HG02870 (cell line): ENCODE results near the gene KRTAP4-7.
"Not testable (repeated sequence)": the region's sequence is repeated elsewhere in the genome, so short reads cannot be mapped to it uniquely, and the experiment has no call there.

Source experiments
- ATAC-seq: cut with Tn5 transposase; IDR thresholded peaks from one replicate; pipeline ENCODE4 v1.9.1; 2021; ENCODE audit warnings: mild to moderate bottlenecking, moderate library complexity; ENCODE audit not compliant: unreplicated experiment

Gene KRTAP4-7

GRCh38 chr17:41107941-41108450 lies 24.0 kb downstream of the KRTAP4-7 start:
- no peak for ATAC-seq

- not testable (repeated sequence) for ATAC-seq
Observed at GRCh38 chr17:41108728-41109386, 24.9 kb downstream of the KRTAP4-7 start.

- no peak for ATAC-seq
Observed at GRCh38 chr17:41111151-41111885, 27.4 kb downstream of the KRTAP4-7 start.

GRCh38 chr17:41116297-41116696 lies 32.3 kb downstream of the KRTAP4-7 start:
- no peak for ATAC-seq

GRCh38 chr17:41117846-41118386 lies 34.0 kb downstream of the KRTAP4-7 start, which contains the start of gene KRTAP4-11:
Gene KRTAP4-11, minus strand, starts transcription at chr17:41118373. Its CDS starts 58 bp downstream, at chr17:41118315.
- ATAC-seq = not testable (repeated sequence)

- no peak for ATAC-seq
Observed at GRCh38 chr17:41118721-41119120, 34.8 kb downstream of the KRTAP4-7 start.

- ATAC-seq = not testable (repeated sequence)
Observed at GRCh38 chr17:41119696-41120690, 36.0 kb downstream of the KRTAP4-7 start.

GRCh38 chr17:41121742-41122141 lies 37.8 kb downstream of the KRTAP4-7 start:
- ATAC-seq = no peak

- ATAC-seq = not testable (repeated sequence)
Observed at GRCh38 chr17:41123292-41123990, 39.5 kb downstream of the KRTAP4-7 start.

GRCh38 chr17:41123991-41124371 lies 40.0 kb downstream of the KRTAP4-7 start, which contains the start of gene KRTAP4-12:
Gene KRTAP4-12, minus strand, starts transcription at chr17:41124182. Its CDS starts 60 bp downstream, at chr17:41124122.
- ATAC-seq = not testable (repeated sequence)

- no peak for ATAC-seq
Observed at GRCh38 chr17:41125064-41125463, 41.1 kb downstream of the KRTAP4-7 start.

- ATAC-seq = no peak
Observed at GRCh38 chr17:41126412-41126811, 42.5 kb downstream of the KRTAP4-7 start.

- ATAC-seq = no peak
Observed at GRCh38 chr17:41127371-41127770, 43.4 kb downstream of the KRTAP4-7 start.

GRCh38 chr17:41131979-41132378 lies 48.0 kb downstream of the KRTAP4-7 start:
- ATAC-seq = no peak

GRCh38 chr17:41133880-41134735 lies 50.2 kb downstream of the KRTAP4-7 start:
- ATAC-seq = no peak
